Measurements from ENCODE around the gene CELA1. TPM values are rescaled to one million over a fixed set of nuclear protein-coding genes. Genes with fewer than 3 reads are reported as not detected.

CELA1 gene
- total RNA-seq, 1 experiment from 2014 or later: not detected

DNA sequence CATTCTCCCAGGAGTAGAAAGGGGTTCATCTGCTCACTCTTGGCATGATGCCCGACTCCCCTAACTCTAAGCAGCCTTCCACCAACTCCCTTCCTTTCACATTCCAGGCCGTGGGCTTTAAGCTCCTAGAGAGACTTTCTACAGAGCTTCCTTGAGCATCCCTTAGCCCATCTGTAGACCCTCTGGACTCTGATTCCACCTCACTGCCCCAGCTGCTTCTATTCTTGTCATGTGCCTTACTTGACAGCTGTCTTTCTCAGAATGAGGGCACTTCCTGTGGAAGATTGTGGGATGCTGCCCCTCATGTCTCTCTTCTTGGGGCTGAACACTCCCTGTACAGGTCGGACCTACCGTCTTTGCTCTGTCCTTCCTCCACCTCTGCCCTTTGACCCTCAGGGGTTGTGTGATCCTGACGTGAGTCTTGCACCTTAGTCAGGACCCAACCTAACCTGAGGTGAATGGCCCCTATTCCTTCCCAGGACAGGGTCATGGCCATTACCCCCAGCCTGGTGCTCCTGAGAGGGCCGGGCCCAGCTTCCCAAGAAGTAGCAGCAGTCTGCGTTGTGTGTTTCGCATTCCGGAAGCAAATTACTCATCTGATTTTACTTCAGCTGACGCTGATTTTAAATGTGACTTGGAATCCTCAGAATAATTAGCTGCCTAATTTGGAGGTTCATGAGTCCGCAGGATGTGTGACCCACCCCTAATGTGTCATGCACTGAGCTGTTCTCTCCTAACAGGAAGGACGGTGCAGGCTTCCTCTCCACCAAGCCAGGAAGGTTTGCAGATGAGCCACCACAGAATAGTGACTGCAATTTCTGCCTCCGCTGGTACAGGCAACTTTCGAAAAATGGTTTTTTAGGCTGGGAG lies 47.4 kb upstream of the CELA1 start:
- no peak overlapping the region for H2AFZ ChIP-seq (ENCODE audit: low read depth, low read length, poor library complexity, severe bottlenecking)

More for the DNA sequence above, 47.4 kb upstream of the CELA1 start:
- Histone ChIP-seq H3K9ac (ENCODE audit: low read length) (no peak overlapping the region), H3K4me1 (ENCODE audit: control insufficient read depth in 1 of 2, insufficient read depth in 2 of 2, low read length in 2 of 2) (peaks cover 5 to 20% of the 10 kb centered on the region in 2 experiments; a peak in 2 of 4 replicates), H3K27ac (ENCODE audit: low read depth, low read length) (no peak overlapping the region), H3K9me2 (ENCODE audit: insufficient read depth) (no peaks in the 10 kb centered on the region), H4K20me1 (ENCODE audit: insufficient read depth) (no peaks in the 10 kb centered on the region), H3K9me3 (ENCODE audit: control insufficient read depth in 1 of 2, insufficient read depth in 1 of 2, low read depth in 1 of 2, low read length in 2 of 2) (no peaks in the 10 kb centered on the region), H3K4me3 (replicated peaks in 1 of 2; ENCODE audit: low read depth in 1 of 2, low read length in 2 of 2) (no peak overlapping the region), H3K36me3 (ENCODE audit: control insufficient read depth in 1 of 2, insufficient read depth in 2 of 2, low read length in 2 of 2) (no peaks in the 10 kb centered on the region), H3K27me3 (ENCODE audit: insufficient read depth, low read length) (no peaks in the 10 kb centered on the region), H3K4me2 (ENCODE audit: low read length) (no peak overlapping the region), H3K79me2 (ENCODE audit: insufficient read depth, low read length) (no peaks in the 10 kb centered on the region)
- BruUV-seq (replicated peaks): no TSS peak
- ChIA-PET RAD21 (ENCODE audit: low non-redundant PET in 1 of 2, low total read pairs in 2 of 2, uncharacterized antibody in 2 of 2, unreplicated experiment in 2 of 2) (no interaction called here), POLR2A (no interaction called here), CTCF (interaction anchor here (1.0 kb wide), 1 partner anchor 626 kb away, joined by 3 read pairs; no protein-coding TSS in a partner anchor)
- no peak for TF ChIP-seq CBX3 (IDR thresholded peaks at IDR 0.05; ENCODE audit: low read depth)
- TF ChIP-seq, protein P1, sequence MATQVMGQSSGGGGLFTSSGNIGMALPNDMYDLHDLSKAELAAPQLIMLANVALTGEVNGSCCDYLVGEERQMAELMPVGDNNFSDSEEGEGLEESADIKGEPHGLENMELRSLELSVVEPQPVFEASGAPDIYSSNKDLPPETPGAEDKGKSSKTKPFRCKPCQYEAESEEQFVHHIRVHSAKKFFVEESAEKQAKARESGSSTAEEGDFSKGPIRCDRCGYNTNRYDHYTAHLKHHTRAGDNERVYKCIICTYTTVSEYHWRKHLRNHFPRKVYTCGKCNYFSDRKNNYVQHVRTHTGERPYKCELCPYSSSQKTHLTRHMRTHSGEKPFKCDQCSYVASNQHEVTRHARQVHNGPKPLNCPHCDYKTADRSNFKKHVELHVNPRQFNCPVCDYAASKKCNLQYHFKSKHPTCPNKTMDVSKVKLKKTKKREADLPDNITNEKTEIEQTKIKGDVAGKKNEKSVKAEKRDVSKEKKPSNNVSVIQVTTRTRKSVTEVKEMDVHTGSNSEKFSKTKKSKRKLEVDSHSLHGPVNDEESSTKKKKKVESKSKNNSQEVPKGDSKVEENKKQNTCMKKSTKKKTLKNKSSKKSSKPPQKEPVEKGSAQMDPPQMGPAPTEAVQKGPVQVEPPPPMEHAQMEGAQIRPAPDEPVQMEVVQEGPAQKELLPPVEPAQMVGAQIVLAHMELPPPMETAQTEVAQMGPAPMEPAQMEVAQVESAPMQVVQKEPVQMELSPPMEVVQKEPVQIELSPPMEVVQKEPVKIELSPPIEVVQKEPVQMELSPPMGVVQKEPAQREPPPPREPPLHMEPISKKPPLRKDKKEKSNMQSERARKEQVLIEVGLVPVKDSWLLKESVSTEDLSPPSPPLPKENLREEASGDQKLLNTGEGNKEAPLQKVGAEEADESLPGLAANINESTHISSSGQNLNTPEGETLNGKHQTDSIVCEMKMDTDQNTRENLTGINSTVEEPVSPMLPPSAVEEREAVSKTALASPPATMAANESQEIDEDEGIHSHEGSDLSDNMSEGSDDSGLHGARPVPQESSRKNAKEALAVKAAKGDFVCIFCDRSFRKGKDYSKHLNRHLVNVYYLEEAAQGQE (IDR thresholded peaks at IDR 0.05; ENCODE audit: low read depth): no peak
- TF ChIP-seq SP1 (IDR thresholded peaks at IDR 0.05; ENCODE audit: low read depth): no peak
- TF ChIP-seq ELF1 (IDR thresholded peaks at IDR 0.05; ENCODE audit: borderline replicate concordance, low read depth): no peak
- no peak for TF ChIP-seq JUND (IDR thresholded peaks at IDR 0.05)
- TF ChIP-seq EZH2phosphoT487 (IDR thresholded peaks at IDR 0.05; ENCODE audit: borderline replicate concordance): no peak
- TF ChIP-seq, protein P2, sequence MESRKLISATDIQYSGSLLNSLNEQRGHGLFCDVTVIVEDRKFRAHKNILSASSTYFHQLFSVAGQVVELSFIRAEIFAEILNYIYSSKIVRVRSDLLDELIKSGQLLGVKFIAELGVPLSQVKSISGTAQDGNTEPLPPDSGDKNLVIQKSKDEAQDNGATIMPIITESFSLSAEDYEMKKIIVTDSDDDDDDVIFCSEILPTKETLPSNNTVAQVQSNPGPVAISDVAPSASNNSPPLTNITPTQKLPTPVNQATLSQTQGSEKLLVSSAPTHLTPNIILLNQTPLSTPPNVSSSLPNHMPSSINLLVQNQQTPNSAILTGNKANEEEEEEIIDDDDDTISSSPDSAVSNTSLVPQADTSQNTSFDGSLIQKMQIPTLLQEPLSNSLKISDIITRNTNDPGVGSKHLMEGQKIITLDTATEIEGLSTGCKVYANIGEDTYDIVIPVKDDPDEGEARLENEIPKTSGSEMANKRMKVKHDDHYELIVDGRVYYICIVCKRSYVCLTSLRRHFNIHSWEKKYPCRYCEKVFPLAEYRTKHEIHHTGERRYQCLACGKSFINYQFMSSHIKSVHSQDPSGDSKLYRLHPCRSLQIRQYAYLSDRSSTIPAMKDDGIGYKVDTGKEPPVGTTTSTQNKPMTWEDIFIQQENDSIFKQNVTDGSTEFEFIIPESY (IDR thresholded peaks at IDR 0.05; ENCODE audit: extremely low read depth, insufficient replicate concordance, low read length): no peak
- intact Hi-C loops (cut with micrococcal nuclease): no loop called here
- ATAC-seq (no peak), DNase-seq (ENCODE audit: low read depth, low spot score) (no peak)
